Measurements from ENCODE around the gene ADD3.

DNA sequence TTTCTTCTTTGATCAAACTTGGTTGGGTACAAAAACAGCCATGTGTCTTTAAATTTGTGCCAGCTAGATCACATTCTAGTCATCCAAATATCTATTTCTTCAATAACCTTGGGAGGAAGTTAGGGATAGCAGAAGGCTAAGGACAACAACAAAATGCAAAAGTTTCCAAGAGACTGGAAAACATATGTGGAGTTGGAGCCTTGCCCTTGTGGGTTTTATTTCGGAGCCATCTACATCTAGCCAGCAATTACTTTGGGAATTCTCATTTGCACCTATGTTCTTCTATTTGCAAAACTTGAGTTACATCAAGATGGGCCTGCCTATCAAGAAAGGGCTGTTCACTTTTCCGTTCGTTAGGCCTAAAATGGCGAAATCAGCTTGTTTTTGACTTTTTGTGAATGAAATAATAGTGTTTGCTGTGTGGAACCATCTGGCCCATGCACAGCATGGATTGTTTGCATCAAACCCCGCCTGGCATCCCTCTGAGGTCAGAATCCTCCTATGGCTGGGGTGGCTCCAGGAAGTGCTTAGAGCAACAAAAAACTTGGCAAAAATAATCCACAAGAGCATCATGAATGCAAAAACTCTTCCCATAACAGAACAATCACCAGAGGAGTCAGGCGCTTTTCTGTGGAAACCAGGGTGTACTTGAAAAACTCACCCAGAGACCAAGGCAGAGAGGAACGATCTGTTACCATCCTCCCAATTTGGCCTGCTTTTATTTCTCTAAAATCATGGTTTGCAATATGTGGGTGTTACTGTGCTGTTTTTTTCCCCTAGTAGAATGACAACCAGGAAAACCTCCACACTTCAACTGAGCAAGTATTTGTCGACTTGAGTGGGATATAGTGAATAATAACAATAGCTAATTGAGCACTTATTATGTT, 48.3 kb upstream of the ADD3 start:
- TF ChIP-seq, protein P1, sequence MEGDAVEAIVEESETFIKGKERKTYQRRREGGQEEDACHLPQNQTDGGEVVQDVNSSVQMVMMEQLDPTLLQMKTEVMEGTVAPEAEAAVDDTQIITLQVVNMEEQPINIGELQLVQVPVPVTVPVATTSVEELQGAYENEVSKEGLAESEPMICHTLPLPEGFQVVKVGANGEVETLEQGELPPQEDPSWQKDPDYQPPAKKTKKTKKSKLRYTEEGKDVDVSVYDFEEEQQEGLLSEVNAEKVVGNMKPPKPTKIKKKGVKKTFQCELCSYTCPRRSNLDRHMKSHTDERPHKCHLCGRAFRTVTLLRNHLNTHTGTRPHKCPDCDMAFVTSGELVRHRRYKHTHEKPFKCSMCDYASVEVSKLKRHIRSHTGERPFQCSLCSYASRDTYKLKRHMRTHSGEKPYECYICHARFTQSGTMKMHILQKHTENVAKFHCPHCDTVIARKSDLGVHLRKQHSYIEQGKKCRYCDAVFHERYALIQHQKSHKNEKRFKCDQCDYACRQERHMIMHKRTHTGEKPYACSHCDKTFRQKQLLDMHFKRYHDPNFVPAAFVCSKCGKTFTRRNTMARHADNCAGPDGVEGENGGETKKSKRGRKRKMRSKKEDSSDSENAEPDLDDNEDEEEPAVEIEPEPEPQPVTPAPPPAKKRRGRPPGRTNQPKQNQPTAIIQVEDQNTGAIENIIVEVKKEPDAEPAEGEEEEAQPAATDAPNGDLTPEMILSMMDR (IDR thresholded peaks at IDR 0.05) = no peak
- no peak for TF ChIP-seq POLR2A (IDR thresholded peaks at IDR 0.05)

Measured in right lobe of liver (tissue), 4 donors.